C4-2B (cell line): ENCODE measurements around the gene GABRG3.

Source experiments
- H3K27ac ChIP-seq: fragments of 450-650 bp; 2 replicates; pipeline ENCODE4 v1.5.1; 2017
- CTCF ChIP-seq: fragments of 450-650 bp; conservative IDR thresholded peaks from 2 replicates; pipeline ENCODE4 v1.5.1; 2017; ENCODE audit warnings: mild to moderate bottlenecking
- ZFX ChIP-seq: fragments of 450-650 bp; IDR thresholded peaks from 2 replicates; pipeline ENCODE4 v1.6.1; 2017

The GABRG3 gene

GRCh38 chr15:27464941-27465612 lies 494.1 kb downstream of the GABRG3 start:
- H3K27ac ChIP-seq = no peak overlapping the region
- TF ChIP-seq ZFX (no peak), CTCF (no peak)

- TF ChIP-seq CTCF (no peak), ZFX (no peak)
- H3K27ac ChIP-seq = no peak overlapping the region
Observed at GRCh38 chr15:27466758-27467157, 495.8 kb downstream of the GABRG3 start.

GRCh38 chr15:27468151-27468591 lies 497.2 kb downstream of the GABRG3 start:
- no peak overlapping the region for H3K27ac ChIP-seq
- no peak for TF ChIP-seq CTCF
- no peak for TF ChIP-seq ZFX

GRCh38 chr15:27473845-27474244 lies 502.9 kb downstream of the GABRG3 start:
- TF ChIP-seq CTCF (no peak), ZFX (no peak)
- no peak overlapping the region for H3K27ac ChIP-seq

- TF ChIP-seq ZFX (no peak), CTCF (no peak)
- H3K27ac ChIP-seq = no peak overlapping the region
Observed at GRCh38 chr15:27475395-27475794, 504.4 kb downstream of the GABRG3 start.

- TF ChIP-seq CTCF (no peak), ZFX (no peak)
- H3K27ac ChIP-seq = no peak overlapping the region
Observed at GRCh38 chr15:27479296-27480140, 508.5 kb downstream of the GABRG3 start.

- no peak overlapping the region for H3K27ac ChIP-seq
- TF ChIP-seq ZFX (no peak), CTCF (no peak)
Observed at GRCh38 chr15:27480141-27480530, 509.2 kb downstream of the GABRG3 start.
